ENCODE data around the gene CYRIA. TPM values are rescaled to one million over a fixed set of nuclear protein-coding genes. Genes with fewer than 3 reads are reported as not detected.

The CYRIA gene
- total RNA-seq, 1 experiment from 2014 or later: 0.35 TPM

DNA sequence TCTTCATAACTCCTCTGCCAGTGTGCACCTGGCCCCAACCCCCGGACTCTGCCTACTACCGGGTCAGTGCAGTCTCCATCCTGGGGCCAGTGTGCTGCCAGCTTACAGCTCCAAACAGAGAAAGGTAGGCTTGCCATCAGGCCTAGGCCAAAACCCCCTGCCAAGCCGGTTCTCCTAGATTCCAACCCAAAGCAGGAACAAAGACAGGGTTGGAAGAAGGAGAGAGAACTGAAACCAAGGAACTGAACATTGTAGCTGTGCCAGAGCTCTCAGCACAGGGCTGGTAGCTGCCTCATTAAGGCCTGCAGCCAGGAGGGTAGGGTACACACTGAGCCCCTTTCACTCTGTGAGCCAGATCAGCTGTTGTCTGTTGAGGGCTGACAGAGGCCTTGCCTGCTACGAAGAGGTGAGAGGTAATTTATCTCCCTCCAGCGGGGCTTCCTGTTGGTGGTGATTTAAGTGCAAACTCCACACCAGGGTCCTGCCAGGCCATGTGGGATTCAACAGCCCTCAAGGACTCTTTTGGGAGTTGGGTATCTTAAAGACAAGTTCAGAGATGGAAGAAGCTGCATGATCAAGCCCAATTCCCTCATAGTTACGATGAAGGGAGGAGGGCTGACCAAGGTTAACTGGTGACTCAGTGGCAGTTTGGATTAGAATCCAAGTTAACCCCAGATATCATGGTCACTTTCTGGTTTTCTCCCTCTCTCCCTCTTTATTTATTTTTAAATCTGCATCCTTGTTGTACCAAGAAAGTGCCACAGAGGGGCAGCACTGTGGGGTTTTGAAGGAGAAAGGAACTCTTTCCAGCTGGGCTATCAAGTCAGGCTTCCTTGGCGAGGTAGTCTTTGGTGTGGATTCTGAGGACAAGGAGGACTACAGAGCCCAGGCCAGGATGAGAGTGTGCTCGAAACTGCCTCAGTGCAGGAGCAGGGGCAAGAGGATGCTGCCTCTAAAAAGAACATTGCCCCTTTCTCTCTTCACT is 48.1 kb downstream of the CYRIA start:
- Mint-ChIP-seq H3K4me1 (ENCODE audit: insufficient read depth, unreplicated experiment) (no peaks in the 10 kb centered on the region), H3K27ac (ENCODE audit: low read depth, unreplicated experiment) (no peak overlapping the region), H3K27me3 (ENCODE audit: insufficient read depth, unreplicated experiment) (peaks cover 14% of the 10 kb centered on the region), H3K36me3 (ENCODE audit: insufficient read depth, unreplicated experiment) (no peaks in the 10 kb centered on the region), H3K4me3 (ENCODE audit: unreplicated experiment) (no peak overlapping the region), H3K9me3 (ENCODE audit: unreplicated experiment) (no peaks in the 10 kb centered on the region)
- POLR2A ChIA-PET: no interaction called here
- BruUV-seq (replicated peaks): no TSS peak
- DNase-seq (ENCODE audit: unreplicated experiment): peak; percentile 51
- TF ChIP-seq CTCF (IDR thresholded peaks at IDR 0.05; ENCODE audit: unreplicated experiment): peak; percentile 56
- intact Hi-C loops (cut with micrococcal nuclease): loop anchor here (1.0 to 5.0 kb wide), 3 partner anchors 45 to 140 kb away; no protein-coding TSS in a partner anchor
- CTCF ChIA-PET: interaction anchor here (0.5 to 7.7 kb wide), 16 partner anchors 9 to 840 kb away, joined by 3 to 168 read pairs (median 4); no protein-coding TSS in a partner anchor
